Measurements from ENCODE around the gene VDR.

DNA sequence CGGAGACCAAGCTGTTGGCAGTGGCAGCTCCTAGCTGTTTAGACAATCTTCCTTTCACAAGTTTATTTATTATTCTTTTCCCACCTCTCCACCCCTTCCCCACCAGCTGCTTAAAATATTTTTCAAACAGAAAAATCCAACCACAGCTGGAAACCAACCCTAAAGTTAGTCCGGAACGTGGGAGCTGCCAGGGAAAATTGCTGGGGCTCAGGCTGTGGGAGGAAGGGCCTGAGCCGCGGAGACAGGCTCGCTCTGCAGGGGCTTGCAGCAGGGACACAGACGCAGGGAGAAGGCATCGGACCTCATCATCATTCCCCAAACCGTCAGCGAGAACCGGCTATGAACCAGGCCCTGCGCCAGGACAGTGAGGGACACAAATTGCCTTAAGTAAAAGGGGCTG lies 42.5 kb upstream of the VDR start:
- TF ChIP-seq POLR2A (IDR thresholded peaks at IDR 0.05; ENCODE audit: low read length) = no peak
- TF ChIP-seq GATA1 (IDR thresholded peaks at IDR 0.05; ENCODE audit: low read depth, low read length) = no peak

All from erythroblast (primary cell).